HG02943 (cell line): ENCODE measurements around the gene RNF150.

ENCODE experiments used
- ATAC-seq: cut with Tn5 transposase; IDR thresholded peaks from one replicate; pipeline ENCODE4 v1.9.1; 2021; ENCODE audit warnings: mild to moderate bottlenecking, low read depth, moderate library complexity; ENCODE audit not compliant: unreplicated experiment

Gene RNF150

DNA sequence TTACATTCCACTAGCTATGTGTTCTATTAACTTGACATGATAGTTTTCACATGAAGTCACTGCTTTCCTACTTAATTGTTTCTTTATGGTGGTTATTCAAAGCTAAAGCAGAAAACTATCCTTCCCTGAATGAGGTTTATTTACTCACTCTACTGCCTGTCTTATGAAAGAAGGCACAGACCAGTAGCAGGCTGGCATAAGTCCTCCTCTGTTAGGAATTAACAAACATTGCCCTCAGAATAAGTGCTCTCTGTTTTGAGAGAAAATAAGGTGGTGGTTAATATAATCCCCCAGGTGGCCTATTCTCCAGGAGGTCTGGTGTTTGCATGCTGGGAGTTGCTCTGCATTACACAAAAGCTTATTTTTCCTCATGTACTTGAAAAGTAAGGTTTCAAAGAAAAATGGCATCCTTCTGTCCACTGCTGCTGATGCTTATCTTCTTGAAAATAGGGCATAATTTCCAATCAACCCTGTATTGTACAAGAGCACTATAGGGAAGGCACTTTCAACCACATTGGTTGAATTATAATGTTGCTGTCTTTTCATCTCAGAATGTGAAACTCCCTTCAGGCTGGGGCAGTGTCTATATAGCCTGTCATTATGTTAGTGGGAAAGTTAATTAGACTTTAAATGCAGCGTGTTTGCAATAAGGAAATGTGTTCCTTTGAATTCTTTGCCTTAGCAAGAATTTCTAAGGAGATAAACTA is 257.4 kb downstream of the RNF150 start:
- no peak for ATAC-seq

DNA sequence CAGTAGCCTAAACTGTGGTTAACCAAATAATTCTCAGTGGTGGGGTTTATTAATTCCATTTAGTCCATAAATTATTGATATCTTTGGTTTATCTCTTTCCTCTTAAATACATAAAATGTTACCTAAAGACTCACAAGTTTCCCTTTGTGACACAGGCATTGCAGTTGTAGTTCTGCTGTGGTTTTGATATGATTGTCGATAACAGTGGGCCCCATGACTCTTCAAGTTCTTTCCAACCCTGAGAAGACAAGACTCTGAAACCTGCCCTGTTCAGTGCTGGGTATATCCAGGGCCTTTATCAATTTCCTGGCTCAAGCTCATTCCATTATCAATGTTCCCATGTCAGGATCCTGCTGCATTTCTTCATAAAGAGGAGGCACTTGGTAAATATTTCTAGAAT is 259.2 kb downstream of the RNF150 start:
- no peak for ATAC-seq

GRCh38 chr4:140871368-140871767 is 261.9 kb downstream of the RNF150 start:
- ATAC-seq = no peak

GRCh38 chr4:140870427-140870826 is 262.8 kb downstream of the RNF150 start:
- no peak for ATAC-seq

- no peak for ATAC-seq
Observed at GRCh38 chr4:140869446-140869845, 263.8 kb downstream of the RNF150 start.

- ATAC-seq = no peak
Observed at GRCh38 chr4:140867356-140867755, 265.9 kb downstream of the RNF150 start.

- ATAC-seq = no peak
Observed at GRCh38 chr4:140866492-140867005, 266.7 kb downstream of the RNF150 start.

DNA sequence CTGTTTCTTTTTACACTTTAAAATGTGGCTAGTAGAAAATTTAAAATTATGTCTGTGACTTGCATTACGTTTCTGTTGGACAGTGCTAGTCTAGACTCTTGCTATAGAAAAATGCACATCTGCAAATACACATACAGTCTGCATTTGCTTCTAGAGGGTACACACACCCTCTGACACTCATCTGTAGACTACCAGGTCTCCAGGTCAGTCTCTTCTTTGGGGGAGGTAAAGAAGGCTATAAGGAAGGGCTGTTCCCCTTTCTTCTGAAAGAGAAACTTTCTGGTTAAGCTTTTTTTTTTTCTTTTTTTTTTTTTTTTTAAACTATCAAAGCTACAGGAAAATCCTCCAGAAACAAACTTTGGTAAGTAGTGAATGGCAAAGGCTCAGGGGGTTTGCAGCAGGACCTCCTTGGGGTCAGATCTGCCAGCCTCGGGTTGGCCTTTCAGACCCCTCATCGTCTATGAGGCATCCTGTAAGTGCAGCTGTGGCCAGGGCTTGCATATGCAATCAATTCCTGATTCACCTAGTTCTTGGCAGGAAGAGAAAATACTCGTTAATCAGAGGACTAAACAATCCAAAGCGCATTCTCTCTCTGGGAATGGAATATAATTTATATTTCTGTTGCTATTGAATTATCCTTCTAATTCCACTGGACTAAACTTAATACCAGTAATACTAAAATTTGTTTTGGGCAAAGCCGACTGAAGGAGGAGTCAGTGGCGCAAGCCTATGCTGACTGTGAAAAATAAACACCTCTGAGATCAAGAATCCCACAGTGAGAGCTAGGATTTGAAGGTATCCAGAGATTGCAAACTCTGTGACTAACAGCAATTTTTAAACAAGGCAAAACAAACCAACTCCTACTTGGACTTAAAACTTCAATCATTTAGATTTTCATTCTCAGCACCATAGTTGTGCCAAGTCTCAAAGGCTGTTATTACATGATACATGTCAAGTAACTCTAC is 267.7 kb downstream of the RNF150 start:
- no peak for ATAC-seq

GRCh38 chr4:140863197-140863596 is 270.1 kb downstream of the RNF150 start:
- no peak for ATAC-seq

GRCh38 chr4:140862177-140862442 is 271.2 kb downstream of the RNF150 start:
- ATAC-seq = no peak

GRCh38 chr4:140861359-140862176 is 271.7 kb downstream of the RNF150 start:
- ATAC-seq = no peak

DNA sequence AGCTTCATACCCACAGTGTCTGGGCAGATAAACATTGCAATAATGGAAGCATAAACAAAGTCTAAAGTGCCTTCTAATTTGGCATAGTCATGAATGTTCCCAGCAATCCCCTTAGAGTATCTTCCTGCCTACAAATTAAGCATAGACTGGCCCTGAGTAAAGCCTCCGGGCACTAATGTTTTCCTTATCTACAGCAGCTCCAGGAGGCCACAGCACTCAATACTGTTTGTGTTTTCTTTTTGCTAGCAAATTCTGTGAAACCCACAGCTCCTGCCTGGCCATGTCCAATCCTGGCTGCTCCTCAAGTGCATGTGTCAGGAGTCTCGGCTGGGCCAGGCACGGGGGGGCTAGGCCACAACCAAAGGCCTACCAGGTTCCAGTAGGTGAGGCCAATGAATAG is 274.4 kb downstream of the RNF150 start:
- ATAC-seq = no peak

GRCh38 chr4:140857111-140857510 is 276.2 kb downstream of the RNF150 start:
- ATAC-seq = no peak

GRCh38 chr4:140856621-140857062 is 276.6 kb downstream of the RNF150 start:
- ATAC-seq = no peak

- ATAC-seq = no peak
Observed at GRCh38 chr4:140854168-140854567, 279.1 kb downstream of the RNF150 start.

GRCh38 chr4:140851804-140852203 is 281.5 kb downstream of the RNF150 start:
- no peak for ATAC-seq

- no peak for ATAC-seq
Observed at GRCh38 chr4:140851032-140851636, 282.1 kb downstream of the RNF150 start.

DNA sequence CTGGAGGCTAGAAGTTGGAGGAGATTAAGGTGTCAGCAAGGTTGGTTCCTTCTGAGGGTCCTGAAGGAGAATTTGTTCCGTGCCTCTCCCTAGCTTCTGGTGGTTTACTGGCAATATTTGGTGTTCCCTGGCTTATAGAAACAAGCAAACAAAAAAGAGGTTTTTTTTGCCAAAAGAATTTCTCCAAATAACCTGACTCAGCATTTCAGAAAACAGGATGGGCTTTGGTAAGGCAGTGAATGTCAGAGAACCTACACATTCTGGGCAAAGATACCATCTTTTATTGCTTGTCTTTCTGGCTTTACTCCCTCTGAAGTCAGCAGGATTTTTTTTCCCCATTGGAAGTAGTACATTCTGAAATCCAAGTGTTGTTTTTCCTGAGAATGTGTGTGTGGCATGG is 283.7 kb downstream of the RNF150 start:
- no peak for ATAC-seq

DNA sequence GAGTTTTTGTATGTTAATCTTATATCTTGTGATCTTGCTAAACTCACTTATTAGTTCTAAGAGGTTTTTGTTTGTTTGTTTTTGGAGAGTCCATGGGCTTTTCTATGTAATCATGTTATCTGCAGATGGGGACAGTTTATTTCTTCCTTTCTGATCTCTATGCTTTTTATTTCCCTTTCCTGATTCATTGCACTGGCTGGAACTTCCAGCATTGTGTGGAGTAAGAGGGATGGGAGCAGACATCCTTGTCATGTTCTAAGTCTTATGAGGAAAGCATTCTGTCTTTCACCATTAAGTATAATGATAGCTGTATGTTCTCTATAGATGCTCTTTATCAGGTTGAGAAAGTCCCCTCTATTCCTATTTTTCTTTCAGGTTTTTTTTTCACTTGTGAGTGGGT is 286.5 kb downstream of the RNF150 start:
- no peak for ATAC-seq

GRCh38 chr4:140844061-140844460 is 289.2 kb downstream of the RNF150 start:
- no peak for ATAC-seq
